Natural killer cell (primary cell): ENCODE measurements around the gene CAMKK1. TPM values are rescaled to one million over a fixed set of nuclear protein-coding genes. Genes with fewer than 3 reads are reported as not detected.

Source experiments
- ATAC-seq, 3 donors: fragments of 150-1000 bp in 2 of 3; fragments of 200-7000 bp in 1 of 3; cut with Tn5 transposase; 1 replicate in 1 of 3; 2 replicates in 2 of 3; pipeline ENCODE4 v1.10.0; 2021; ENCODE audit warnings: mild to moderate bottlenecking in 2 of 3, moderate library complexity in 2 of 3
- DNase-seq, 2 donors: peaks; one replicate each; pipeline versions ENCODE4 v3.0.0 to v3.0.0-alpha.2; 2013 to 2021; ENCODE audit warnings: mixed read lengths in 1 of 2
- H3K27ac ChIP-seq: one replicate; pipeline ENCODE4 v1.5.1; 2013; ENCODE audit warnings: mild to moderate bottlenecking, low read length
- H3K27me3 ChIP-seq: one replicate; pipeline ENCODE4 v1.6.1; 2013; ENCODE audit warnings: low read length; ENCODE audit not compliant: control insufficient read depth, insufficient read depth
- H3K36me3 ChIP-seq: one replicate; pipeline ENCODE4 v1.6.1; 2013; ENCODE audit warnings: low read length; ENCODE audit not compliant: control insufficient read depth, insufficient read depth
- H3K4me1 ChIP-seq: one replicate; pipeline ENCODE4 v1.6.1; 2013; ENCODE audit warnings: low read length; ENCODE audit not compliant: control insufficient read depth, insufficient read depth
- H3K4me3 ChIP-seq: one replicate; pipeline ENCODE4 v1.5.1; 2013; ENCODE audit warnings: low read length
- H3K9me3 ChIP-seq: one replicate; pipeline ENCODE4 v1.6.1; 2013; ENCODE audit warnings: low read length; ENCODE audit not compliant: control insufficient read depth, insufficient read depth
- H3K27ac Mint-ChIP-seq, 2 donors: one replicate each; pipeline ENCODE4 v1.8.0; 2022; ENCODE audit warnings: mild to moderate bottlenecking in 2 of 2, mixed read lengths in 2 of 2, moderate library complexity in 1 of 2
- H3K27me3 Mint-ChIP-seq, 2 donors: one replicate each; pipeline ENCODE4 v1.8.0; 2022; ENCODE audit warnings: low read depth in 2 of 2, mixed read lengths in 2 of 2
- H3K36me3 Mint-ChIP-seq: one replicate; pipeline ENCODE4 v1.8.0; 2022; ENCODE audit warnings: mixed read lengths
- H3K4me1 Mint-ChIP-seq, 2 donors: one replicate each; pipeline ENCODE4 v1.8.0; 2022; ENCODE audit warnings: mixed read lengths in 2 of 2
- H3K4me3 Mint-ChIP-seq: one replicate; pipeline ENCODE4 v1.8.0; 2022; ENCODE audit warnings: mild to moderate bottlenecking, moderate library complexity, mixed read lengths
- H3K9me3 Mint-ChIP-seq, 2 donors: one replicate each; pipeline ENCODE4 v1.8.0; 2022; ENCODE audit warnings: mixed read lengths in 2 of 2
- CTCF ChIP-seq: fragments of 200-600 bp; IDR thresholded peaks from one replicate; pipeline ENCODE4 v1.8.0; 2022; ENCODE audit warnings: antibody characterized with exemption
- WGBS: methylation state at CpG from one replicate; pipeline ENCODE4 v1.1.7; 2013; ENCODE audit warnings: missing lambda C conversion rate; ENCODE audit not compliant: insufficient coverage; 5-methylcytosine and 5-hydroxymethylcytosine counted together
- intact Hi-C: fragments of 100-400 bp; cut with micrococcal nuclease; formaldehyde crosslinking; loops from one replicate; pipeline ENCODE4 v1.14.2; 2022
- total RNA-seq, 4 donors: library from RNA; stranded (reverse); fragments of 120-200 nt in 1 of 4; gene quantifications; one replicate each; pipeline versions ENCODE4 v1.2.3 to v1.2.4, GENCODE V29; 2013 to 2022

CAMKK1 gene
- total RNA-seq, 3 donors from 2014 or later (not counting 1 experiment from before 2014, with no cell fraction given): 3.2 to 4.3 (median 3.9) TPM

- no peak overlapping the region for H3K27ac Mint-ChIP-seq
- H3K27me3 ChIP-seq: no peaks in the 10 kb centered on the region
- intact Hi-C loops: no loop called here
- no peak overlapping the region for H3K27ac ChIP-seq
- TF ChIP-seq CTCF: no peak
- 80% methylated on average over 11 of the region's 11 CpGs for WGBS
- peaks cover 0 to 9% of the 10 kb centered on the region in 2 donors for H3K27me3 Mint-ChIP-seq
- no peaks in the 10 kb centered on the region for H3K36me3 ChIP-seq
- H3K4me1 ChIP-seq: peaks cover 27% of the 10 kb centered on the region
- H3K4me3 ChIP-seq: no peak overlapping the region
- ATAC-seq (no peak), DNase-seq (peak in 1 of 2 donors; percentile 38)
- H3K4me3 Mint-ChIP-seq: no peak overlapping the region
- no peaks in the 10 kb centered on the region for H3K9me3 ChIP-seq
- H3K4me1 Mint-ChIP-seq: peaks cover 10 to 11% of the 10 kb centered on the region in 2 donors
- no peaks in the 10 kb centered on the region for H3K9me3 Mint-ChIP-seq
- H3K36me3 Mint-ChIP-seq: no peaks in the 10 kb centered on the region
Measured at GRCh38 chr17:3907483-3908216, 14.8 kb upstream of the CAMKK1 start.

DNA sequence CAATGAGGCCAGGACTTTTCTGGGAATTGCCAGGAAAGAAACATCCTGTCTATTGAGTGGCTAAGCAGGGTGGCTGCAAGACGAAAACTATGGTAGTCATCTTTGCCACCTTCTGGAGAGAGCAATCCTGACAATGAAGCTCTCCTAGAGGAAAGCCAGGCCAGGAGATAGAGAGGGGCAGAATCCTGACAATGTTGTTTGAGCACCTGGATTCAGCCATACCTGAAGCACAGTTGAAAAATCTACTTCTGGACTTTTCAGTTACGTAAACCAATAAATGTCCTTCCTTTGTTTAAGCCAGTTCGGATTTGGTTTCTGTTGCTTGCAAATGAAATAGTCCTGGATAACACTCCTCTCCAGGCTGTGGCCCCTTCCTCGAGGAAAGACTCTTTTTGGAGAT lies 14.0 kb upstream of the CAMKK1 start:
- no peaks in the 10 kb centered on the region for H3K27me3 ChIP-seq
- Mint-ChIP-seq H3K4me1 (peaks cover 10% of the 10 kb centered on the region in 2 donors), H3K27me3 (peaks cover 0 to 7% of the 10 kb centered on the region in 2 donors), H3K9me3 (no peaks in the 10 kb centered on the region), H3K4me3 (no peak overlapping the region), H3K27ac (no peak overlapping the region), H3K36me3 (no peaks in the 10 kb centered on the region)
- no peaks in the 10 kb centered on the region for H3K36me3 ChIP-seq
- no peak for DNase-seq
- WGBS: 88% methylated on average over 4 of the region's 4 CpGs
- no peak for TF ChIP-seq CTCF
- intact Hi-C loops: no loop called here
- H3K4me1 ChIP-seq: peaks cover 25% of the 10 kb centered on the region
- H3K27ac ChIP-seq: no peak overlapping the region
- ATAC-seq: no peak
- H3K4me3 ChIP-seq: no peak overlapping the region
- H3K9me3 ChIP-seq: no peaks in the 10 kb centered on the region

DNA sequence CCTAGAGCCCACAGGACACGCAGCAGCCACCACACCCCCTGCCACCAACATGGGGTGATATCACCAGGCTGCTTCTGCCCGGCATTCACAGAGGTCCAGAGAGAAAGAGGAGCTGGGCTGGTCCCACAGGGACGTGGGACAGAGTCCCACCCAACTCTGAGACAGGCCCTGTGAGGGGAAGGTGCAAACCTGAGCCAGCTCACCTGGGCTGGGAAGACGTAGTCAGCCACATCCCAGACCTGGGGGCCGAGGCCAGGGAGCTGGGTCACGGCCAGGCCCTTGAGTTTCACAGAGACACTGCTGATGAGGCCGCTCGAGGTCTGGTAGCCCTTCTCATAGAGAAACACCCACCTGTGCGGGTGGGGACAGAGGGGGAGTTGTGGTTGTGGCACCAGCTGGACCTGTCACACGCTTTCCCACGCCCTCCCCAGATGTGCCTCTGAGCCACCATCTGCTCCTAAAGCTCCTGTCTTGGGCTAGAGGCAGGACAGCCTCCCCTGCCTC lies 12.2 kb upstream of the CAMKK1 start:
- no peak for DNase-seq
- Histone ChIP-seq H3K9me3 (no peaks in the 10 kb centered on the region), H3K4me1 (peaks cover 6% of the 10 kb centered on the region), H3K27me3 (no peaks in the 10 kb centered on the region), H3K4me3 (no peak overlapping the region), H3K27ac (no peak overlapping the region), H3K36me3 (no peaks in the 10 kb centered on the region)
- peak in 1 of 3 donors; percentile 21 for ATAC-seq
- H3K4me3 Mint-ChIP-seq: no peak overlapping the region
- H3K4me1 Mint-ChIP-seq: no peaks in the 10 kb centered on the region
- H3K27ac Mint-ChIP-seq: no peak overlapping the region
- H3K36me3 Mint-ChIP-seq: no peaks in the 10 kb centered on the region
- 44% methylated on average over 11 of the region's 11 CpGs for WGBS
- peaks cover 0 to 4% of the 10 kb centered on the region in 2 donors for H3K27me3 Mint-ChIP-seq
- intact Hi-C loops: no loop called here
- H3K9me3 Mint-ChIP-seq: no peaks in the 10 kb centered on the region
- TF ChIP-seq CTCF: no peak
